Stimulated activated CD4-positive, alpha-beta T cell treated with anti-CD3 and anti-CD28 coated beads, TNF-alpha, amount 100 ng/mL, for 24 hours (primary cell): ENCODE data around the gene ZNF333.

ENCODE experiments used
- DNase-seq, 3 experiments: peaks; one replicate each; pipeline ENCODE4 v3.0.0-alpha.2; 2020; ENCODE audit warnings: low read depth in 3 of 3

The ZNF333 gene

DNA sequence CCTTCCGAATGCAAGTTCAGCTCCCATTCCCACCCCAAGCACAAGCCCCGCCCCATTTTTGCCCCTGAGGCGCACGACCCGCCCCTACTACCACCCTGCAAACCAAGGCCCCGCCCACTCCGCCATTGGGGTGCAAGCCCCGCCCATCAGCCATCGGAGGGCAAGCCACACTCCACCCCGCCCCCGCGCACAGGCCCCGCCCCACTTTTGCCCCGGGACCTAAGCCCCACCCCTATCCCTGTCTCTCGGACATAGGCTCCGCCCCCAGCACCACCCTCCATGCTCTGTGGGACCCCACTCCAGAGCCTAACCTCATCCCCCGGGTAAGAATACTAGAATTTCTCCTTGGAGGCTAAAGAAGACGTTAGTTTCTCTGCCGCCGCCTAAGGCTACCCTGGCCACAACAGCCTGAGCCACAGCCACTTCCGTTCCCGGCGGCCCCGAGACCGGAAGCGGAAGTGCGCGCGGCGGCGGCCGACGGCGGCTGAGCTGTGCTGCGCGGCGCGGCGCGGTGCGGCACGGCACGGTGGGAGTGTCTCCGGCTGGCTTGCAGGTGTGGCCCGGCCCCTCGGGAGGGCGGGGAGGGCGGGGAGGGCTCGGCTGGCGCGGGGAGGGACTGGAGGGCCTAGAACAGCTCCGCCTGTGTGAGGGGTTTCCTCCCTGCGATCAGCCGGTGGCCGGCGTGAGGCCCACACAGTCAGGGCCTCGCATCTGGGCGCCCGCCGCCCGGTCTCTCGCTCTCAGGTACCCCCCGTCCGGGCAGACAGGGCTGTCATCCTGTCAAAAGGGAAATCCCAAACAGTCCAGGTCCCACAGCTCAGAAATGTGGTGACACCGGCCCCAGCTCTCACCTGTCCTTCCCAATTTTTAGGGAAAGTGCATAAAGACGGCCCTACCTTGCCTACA lies at the start of gene ZNF333:
ZNF333 (plus strand) TSS at position 451 of the 906 bp plus-strand sequence. CDS start 3,444 bp downstream, outside the sequence.
- DNase-seq: peak; percentile 99 to 100 (median 100)

DNA sequence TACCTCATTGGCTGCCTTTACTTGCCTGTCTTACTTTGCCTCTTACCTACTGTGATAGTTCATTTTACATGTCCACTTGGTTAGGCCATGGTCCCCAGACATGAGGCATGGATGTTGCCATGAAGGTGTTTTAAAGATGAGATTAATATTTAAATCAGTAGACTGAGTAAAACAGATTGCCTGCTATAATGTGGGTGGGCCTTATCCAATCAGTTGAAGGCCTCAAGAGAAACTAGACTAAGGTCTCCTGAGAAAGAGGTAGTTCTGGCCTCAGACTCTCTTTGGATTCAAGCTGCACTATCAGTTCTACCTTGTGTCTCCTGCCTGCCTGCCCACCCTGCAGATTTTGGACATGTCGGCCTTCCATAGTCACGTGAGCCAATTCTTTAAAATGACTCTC lies 41.3 kb upstream of the ZNF333 start:
- DNase-seq: no peak

DNA sequence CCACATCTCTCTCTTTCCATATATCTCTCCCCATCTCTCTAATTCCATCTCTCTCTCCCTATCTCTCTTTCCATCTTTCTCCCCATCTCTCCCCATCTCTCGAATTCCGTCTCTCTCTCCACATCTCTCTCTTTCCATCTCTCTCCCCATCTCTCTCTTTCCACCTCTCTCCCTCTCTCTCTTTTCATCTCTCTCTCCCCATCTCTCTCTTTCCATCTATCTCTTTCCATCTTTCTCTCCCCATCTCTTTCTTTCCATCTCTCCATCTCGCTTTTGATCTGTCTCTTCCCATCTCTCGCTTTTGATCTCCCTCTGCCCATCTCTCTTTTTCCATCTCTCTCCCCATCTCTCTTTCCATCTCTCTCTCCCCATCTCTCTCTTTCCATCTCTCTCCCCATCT lies 40.8 kb upstream of the ZNF333 start:
- DNase-seq: no peak

DNA sequence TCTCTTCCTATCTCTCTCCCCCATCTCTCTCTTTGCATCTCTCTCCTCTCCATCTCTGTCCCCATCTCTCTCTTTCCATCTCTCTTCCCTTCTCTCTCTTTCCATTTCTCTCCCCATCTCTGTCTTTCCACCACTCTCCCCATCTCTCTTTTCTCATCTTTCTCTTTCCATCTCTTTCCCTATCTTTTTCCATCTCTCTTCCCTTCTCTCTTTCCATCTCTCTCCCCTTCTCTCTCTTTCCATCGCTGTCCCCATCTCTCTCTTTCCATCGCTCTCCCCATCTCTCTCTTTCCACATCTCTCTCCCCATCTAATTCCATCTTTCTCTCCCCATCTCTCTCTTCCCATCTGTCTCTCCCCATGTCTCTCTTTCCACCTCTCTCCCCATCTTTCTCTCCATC lies 39.7 kb upstream of the ZNF333 start:
- no peak for DNase-seq

DNA sequence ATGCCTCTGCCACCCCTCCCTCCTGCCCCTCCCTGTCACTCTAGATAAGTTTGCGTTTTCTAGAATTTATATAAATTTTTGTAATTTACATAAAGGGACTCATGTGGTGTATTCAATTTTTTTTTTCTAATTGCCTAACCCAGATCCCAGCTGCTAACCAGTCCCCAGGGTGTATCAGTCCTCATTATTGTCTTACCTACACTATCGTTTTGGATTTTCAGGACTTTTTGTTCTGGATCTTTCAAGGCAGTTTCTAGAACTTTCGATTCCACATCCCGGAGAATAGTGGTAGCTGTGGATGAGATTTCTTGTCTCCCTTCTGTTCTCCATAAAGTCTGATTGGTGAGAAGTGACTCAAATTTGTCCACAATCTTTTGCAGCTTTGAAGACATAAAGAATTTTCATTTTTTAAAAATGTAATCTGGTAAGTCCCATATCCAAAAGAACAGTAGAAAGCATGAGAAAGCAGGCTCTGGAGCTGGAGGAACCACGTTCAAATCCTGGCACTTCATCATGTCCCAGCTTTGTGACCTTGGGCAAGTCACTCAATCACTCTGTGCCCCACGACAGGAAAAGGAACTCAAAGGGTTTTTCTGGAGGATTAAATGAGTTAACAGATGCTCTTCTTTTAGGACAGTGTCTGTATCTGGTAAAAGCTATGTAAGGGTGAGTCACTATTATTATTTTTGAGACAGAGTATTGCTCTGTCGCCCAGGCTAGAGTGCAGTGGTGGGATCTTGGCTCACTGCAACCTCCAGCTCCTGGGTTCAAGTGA lies 34.9 kb upstream of the ZNF333 start:
- no peak for DNase-seq

DNA sequence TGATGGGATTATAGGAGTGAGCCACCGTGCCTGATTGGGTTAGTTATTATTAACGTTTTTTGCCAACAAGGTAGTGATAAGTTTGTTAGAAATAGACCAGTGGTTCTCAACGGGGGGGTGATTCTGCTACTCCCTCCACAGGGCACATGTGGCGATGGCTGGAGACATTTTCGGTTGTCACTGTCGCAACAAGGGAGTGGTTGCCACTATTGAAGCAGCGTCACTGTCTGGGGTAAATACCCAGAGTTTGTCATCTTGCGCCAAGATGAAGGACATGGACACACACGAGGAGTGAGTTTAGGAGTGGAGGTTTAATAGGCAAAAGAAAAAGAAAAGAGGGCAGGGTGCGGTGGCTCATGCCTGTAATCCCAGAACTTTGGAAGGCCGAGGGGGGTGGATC lies 34.1 kb upstream of the ZNF333 start:
- no peak for DNase-seq

DNA sequence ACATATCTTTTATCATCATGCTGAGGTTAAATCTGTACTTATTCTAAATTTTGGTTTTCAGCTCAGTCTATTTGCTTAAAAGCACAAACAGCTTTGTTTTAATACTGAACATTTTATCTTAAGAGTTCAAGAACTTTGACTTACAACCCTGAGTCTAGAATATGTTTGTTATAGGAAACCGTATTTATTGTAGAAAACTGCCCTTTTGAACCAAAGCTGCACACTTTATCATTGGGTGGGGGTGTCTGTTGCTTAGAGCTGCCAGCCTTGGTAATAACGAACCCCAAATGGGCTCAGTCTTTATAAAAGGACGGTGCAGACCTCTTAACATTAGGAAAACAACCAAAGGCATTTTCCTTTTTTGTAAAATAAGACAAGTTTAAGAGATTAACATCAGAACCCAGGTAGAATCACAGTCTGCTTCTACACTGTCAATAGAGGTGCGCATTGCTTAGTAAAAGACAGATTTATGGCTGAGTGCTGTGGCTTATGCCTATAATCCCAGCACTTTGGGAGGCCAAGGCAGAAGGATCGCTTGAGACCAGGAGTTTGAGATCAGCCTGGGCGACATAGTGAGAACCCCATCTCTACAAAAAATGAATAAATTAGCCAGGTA lies 29.9 kb upstream of the ZNF333 start:
- no peak for DNase-seq

DNA sequence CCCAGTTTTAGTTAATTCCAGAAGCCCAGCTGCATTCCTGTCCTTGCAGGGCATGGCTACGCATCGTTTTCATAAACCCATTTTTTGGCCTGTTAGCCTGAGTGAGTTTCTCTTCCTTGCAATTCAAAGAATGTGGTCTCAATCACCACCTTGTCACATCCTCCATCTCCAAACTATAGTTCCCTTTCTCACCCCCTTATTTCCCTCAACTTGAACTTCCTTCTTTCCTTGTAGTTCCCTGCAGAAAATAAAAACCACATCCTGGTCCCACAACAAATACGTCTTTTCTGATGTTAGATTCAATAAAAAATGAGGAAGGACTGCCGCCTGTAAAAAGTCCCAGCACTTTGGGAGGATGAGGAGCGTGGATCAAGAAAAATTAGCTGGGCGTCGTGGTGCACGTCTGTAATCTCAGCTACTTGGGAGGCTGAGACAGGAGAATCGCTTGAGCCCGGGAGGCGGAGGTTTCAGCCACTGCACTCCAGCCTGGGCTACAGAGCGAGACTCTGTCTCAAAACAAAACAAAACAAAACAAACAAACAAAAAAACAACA lies 28.4 kb upstream of the ZNF333 start:
- no peak for DNase-seq

DNA sequence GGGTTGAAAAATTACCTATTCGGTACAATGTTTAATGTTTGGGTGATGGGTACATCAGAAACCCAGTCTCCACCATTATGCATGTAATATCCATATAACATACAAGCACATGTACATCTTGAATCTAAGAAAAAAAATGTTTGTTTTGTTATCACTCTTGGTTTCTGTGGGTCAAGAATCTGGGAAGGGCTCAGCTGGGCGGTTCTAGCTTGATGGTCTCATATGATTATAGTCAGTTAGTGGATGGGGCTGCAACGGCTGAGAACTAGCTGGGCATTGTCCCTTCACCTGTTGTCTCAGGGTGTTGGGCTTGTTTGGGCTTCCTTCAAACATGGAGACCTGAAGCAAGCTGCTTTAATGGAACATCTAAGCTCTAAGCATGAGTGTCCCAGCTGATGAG lies 19.9 kb upstream of the ZNF333 start:
- DNase-seq: no peak

DNA sequence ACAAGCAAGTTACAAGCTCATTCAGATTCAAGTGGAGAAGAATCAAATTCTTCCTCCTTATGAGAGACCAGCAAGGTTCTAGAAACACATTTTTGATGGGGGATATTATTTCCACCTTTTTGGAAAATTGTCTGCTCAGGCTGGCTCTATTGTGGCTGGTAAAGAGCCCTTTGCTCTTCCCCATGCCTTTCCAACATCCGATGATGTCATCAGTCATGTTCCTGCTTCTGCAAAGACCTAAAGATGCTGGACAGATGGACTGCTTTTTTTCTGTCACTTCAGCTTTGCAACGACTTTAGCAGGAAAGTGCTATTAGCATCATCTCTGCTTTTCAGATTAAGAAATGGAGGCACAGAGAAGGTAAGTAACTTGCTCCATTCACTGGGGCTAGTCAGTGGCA lies 19.4 kb upstream of the ZNF333 start:
- no peak for DNase-seq

DNA sequence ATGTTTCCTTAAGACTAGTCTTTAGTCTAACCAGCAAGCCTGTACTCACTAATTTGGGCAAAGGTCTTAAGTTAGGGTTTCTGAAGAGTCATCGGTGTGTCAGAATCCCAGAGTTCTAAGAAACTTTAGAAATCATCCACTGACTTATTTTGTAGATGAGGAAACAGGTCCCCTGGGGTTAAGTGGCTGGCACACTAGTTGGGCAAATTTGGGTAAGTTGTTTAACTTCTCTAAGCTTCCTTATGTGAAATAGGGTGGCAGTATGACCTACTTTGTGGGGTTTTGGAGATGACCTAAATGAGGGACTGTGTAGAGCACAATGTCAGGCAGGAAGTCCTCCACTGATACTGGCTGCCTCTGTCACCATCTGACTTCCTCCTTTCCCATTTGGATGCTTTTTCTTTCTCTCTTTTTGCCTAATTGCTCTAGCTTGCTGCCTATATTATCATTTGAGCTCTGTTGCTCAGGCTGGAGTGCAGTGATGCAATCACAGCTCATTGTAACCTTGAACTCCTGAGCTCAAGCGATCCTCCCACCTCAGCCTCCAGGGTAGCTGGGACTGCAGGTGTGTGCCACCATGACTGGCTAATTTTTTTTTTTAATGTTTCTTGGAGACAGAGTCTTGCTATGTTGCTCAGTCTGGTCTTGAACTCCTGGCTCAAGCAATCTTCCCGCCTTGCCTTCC lies 17.5 kb upstream of the ZNF333 start:
- no peak for DNase-seq

DNA sequence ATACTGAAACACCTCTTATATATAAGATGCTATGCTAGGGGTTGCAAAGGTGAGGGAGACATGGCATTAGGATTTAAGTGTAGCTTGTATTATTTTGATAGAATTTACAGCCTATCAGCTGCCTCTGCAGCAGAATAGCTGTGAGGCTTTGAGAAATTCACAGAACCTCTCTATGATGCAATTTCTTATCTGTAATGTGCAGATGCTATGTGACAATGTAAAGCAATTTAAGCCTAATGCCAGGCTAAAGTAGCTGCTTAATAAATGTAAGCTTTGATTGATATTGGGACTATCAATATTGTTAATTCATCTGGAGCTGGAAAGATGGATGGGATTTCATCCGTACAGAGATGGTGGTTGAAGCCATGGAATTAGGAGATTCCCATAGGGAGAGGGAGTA lies 16.8 kb upstream of the ZNF333 start:
- DNase-seq: no peak

DNA sequence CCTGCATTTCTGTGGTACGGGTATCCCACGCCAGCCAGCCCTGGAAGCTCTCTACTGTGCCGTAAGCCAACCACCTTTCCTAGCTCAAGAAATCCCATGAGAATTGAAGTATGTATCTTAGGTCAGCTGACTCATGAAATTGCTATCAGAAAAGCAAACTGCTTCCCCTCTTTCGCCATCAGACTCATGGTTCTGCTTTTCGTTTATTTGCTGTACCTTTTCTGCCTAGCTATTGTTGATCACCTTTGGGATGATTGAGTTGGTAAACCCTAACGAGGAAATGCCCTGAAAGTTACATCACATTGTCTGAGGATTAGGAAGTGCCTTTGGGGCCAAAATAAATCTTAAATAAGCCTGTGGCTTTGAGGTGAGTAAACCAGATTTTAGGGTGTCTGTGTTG lies 15.1 kb upstream of the ZNF333 start, which contains the start of gene ADGRE3:
ADGRE3 (minus strand) TSS at position 81 of the 400 bp plus-strand sequence; CDS start at position 7, 74 bp downstream.
- DNase-seq: no peak

DNA sequence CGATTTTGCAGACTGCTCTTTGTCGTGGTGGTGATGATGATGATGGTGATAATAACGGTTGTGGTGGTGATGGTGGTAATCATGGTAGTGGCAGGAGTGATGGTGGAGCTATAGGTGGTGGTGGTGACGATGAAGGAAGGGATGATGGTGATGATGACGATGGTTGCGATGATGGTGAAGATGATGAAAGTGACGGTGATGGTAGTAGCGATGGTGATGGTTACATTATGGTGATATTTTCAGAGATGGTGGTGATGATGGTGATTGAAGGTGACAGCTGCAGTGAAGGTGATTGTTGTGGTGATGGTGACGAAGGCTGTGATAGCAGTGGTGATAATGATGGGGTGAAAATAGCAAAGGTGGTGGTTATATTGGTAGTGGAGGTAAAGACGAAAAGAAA lies 13.1 kb upstream of the ZNF333 start:
- no peak for DNase-seq

DNA sequence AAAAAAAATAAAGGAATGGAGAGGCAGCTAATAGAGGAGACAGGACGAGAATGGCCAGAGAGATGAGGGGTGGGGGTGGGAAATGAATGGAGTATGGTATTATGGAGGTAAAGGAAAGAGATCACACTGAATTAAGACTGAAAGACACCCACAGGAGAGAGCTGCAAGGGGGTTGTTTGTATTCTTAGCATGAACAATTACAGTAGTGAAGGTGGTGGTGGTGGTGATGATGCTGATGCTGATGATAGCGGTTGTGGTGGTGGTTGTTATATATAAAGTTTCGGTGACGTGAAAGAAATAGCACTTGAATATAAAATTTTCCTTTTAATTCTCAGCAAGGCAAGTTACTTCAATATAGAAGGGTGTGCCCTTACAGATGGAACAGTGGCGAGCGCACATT lies 12.4 kb upstream of the ZNF333 start:
- no peak for DNase-seq

DNA sequence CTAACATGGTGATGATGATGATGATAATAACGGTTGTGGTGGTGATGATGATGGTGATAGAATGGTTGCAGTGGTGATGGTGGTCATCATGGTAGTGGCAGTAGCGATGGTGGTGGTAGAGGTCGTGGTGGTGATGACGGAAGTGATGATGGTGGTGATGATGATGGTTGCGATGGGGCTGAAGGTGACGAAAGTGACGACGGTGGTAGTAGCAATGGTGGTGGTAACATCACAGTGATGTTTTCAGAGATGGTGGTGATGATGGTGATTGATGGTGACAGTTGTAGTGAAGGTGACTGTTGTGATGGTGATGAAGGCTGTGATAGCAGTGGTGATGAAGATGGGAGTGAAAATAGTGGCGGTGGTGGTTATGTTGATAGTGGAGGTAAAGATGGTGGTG lies 11.6 kb upstream of the ZNF333 start:
- DNase-seq: no peak

DNA sequence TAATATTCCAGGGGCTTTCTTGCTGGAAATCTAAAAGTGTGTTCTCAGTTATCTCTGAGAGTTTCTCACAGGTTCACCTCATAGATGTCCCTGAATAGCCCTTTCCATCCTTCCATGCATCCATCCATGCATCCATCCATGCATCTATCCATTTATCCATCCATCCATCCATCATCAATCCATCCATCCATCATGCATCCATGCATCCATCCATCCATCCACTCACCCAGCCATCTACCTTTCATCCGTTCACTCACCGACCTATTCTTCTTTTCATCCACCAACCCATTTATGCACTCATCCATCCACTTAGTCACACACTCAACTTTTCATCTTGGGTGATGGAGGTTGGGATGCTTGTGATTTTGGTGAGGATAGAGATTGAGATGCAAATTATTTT lies 7.8 kb upstream of the ZNF333 start:
- DNase-seq: no peak

DNA sequence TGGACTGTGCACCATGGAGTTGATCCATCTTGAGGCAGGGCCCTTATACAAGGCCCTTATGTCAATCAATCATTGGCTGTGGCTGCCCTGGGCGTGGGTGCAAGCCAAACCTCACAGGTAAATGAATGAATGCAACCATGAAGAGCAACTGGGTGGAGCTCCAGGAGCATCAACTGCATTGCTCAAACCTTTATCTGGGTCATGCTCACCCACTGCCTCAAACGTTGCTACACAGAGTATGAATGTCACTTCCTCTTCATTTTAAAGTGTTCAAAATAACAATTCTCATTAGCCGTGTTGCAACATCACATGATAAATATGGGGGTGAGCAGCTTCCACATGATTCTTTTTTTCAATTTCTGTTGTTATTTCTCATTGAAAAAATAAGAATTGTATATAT lies 6.4 kb upstream of the ZNF333 start:
- no peak for DNase-seq

DNA sequence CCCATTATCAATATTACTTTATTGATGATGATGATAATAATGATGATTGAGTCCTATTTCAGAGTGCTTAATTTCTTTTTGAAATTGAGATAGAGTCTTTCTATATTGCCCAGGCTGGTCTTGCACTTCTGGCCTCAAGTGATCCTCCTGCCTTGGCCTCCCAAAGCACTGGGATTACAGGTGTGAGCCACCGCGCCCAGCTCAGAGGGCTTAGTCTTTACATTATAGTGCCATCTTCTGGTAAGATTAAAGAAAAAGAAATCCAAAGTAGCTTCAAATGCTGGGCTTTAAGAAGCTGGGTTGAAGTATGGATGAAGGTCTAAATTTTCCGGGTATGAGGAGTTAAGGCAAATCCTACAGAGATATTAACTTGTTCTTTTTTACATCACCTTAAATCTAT lies 3.4 kb upstream of the ZNF333 start:
- peak in 1 of 3 experiments; percentile 35 for DNase-seq

DNA sequence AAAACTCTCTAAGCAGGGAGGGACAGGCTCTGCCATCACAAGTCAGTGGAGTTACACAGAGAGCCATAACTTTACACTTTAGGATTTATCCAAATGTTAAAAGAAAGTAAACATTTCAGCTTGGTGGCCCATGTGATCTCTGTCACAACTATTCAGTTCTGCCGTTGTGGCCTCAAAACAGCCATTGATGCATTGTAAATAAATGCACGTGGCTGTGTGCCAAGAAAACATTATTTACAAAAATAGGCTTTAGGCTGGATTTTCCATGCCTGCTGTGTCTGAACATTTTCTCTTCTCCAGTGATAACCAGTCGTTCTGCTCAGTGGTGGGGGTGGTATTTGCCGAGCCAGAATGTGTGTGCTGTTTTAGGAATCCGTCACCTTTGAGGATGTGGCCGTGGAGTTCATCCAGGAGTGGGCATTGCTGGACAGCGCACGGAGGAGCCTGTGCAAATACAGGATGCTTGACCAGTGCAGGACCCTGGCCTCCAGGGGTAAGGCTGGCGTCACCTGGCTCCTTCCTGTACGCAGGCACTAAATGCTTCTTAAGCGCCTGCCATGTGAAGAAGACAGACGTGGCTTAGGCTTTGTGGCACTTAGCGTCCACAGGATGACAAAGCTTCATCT lies 4.9 kb downstream of the ZNF333 start:
- DNase-seq: no peak

DNA sequence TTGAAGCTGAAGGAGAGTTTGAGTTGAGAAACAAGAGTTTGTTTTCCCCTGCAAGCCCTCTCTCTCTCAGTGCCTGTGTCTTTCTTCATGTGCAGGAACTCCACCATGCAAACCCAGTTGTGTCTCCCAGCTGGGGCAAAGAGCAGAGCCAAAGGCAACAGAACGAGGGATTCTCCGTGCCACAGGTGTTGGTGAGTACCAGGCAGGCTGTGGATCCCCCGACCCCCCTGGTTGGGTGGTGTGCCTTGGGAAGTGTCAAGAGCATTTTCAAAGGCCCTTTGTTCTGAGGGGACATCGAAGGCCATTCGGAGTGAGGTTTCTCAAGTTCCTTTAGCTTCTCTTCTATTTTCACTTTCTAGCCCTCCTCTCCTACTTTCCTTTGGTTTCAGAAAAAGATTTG lies 5.6 kb downstream of the ZNF333 start:
- DNase-seq: no peak
